HepG2 (cell line): ENCODE results near the gene CACNB4. TPM values are rescaled to one million over a fixed set of nuclear protein-coding genes. Genes with fewer than 3 reads are reported as not detected.

ENCODE experiments used
- ASH2L ChIP-seq: fragments of 300-600, 200-600 bp; sonication (generic); IDR thresholded peaks from 2 replicates; pipeline ENCODE4 v1.7.0; 2017; ENCODE audit warnings: low read depth, mild to moderate bottlenecking, moderate library complexity, mixed read lengths, low read length; ENCODE audit not compliant: insufficient read length
- HOXA7 ChIP-seq: sonication (generic); formaldehyde crosslinking; IDR thresholded peaks from 2 replicates; pipeline ENCODE4 v1.8.1; 2022; ENCODE audit warnings: mild to moderate bottlenecking, missing genetic modification reagents, moderate library complexity
- MEIS2 ChIP-seq: sonication (generic); formaldehyde crosslinking; IDR thresholded peaks from 2 replicates; pipeline ENCODE4 v1.9.0; 2021; ENCODE audit warnings: mild to moderate bottlenecking, missing genetic modification reagents
- NBN ChIP-seq: fragments of 450-650 bp; conservative IDR thresholded peaks from 2 replicates; pipeline ENCODE4 v1.6.1; 2017
- NR2F6 ChIP-seq, 2 experiments: IDR thresholded peaks; 2 replicates each; pipeline ENCODE4 v1.6.1; 2016; ENCODE audit warnings: antibody characterized with exemption in 1 of 2, mild to moderate bottlenecking in 1 of 2
- POGZ ChIP-seq: sonication (generic); formaldehyde crosslinking; IDR thresholded peaks from 2 replicates; pipeline ENCODE4 v1.4.0; 2020; ENCODE audit warnings: mild to moderate bottlenecking, missing genetic modification reagents
- RBAK ChIP-seq: sonication (generic); formaldehyde crosslinking; IDR thresholded peaks from 2 replicates; pipeline ENCODE4 v1.5.1; 2020; ENCODE audit warnings: mild to moderate bottlenecking, missing genetic modification reagents
- RELA ChIP-seq: sonication (generic); formaldehyde crosslinking; IDR thresholded peaks from 2 replicates; pipeline ENCODE4 v1.4.0; 2020; ENCODE audit warnings: missing genetic modification reagents
- RXRB ChIP-seq: IDR thresholded peaks from 2 replicates; pipeline ENCODE4 v1.6.1; 2016; ENCODE audit warnings: borderline replicate concordance, missing genetic modification reagents, missing compliant biosample characterization
- SP4 ChIP-seq: sonication (generic); formaldehyde crosslinking; IDR thresholded peaks from 2 replicates; pipeline ENCODE4 v1.8.1; 2023; ENCODE audit warnings: mild to moderate bottlenecking, missing genetic modification reagents
- ZFP36L2 ChIP-seq: sonication (generic); formaldehyde crosslinking; IDR thresholded peaks from 2 replicates; pipeline ENCODE4 v1.4.0; 2020; ENCODE audit warnings: missing genetic modification reagents
- ZFY ChIP-seq: sonication (generic); formaldehyde crosslinking; IDR thresholded peaks from 2 replicates; pipeline ENCODE4 v1.4.0; 2020; ENCODE audit warnings: missing genetic modification reagents
- ZMYM4 ChIP-seq: sonication (generic); formaldehyde crosslinking; IDR thresholded peaks from 2 replicates; pipeline ENCODE4 v1.8.1; 2023; ENCODE audit warnings: mild to moderate bottlenecking, missing genetic modification reagents
- ZNF20 ChIP-seq: sonication (generic); formaldehyde crosslinking; IDR thresholded peaks from 2 replicates; pipeline ENCODE4 v1.4.0; 2020; ENCODE audit warnings: mild to moderate bottlenecking, moderate library complexity, missing genetic modification reagents
- ZNF713 ChIP-seq: sonication (generic); formaldehyde crosslinking; IDR thresholded peaks from 2 replicates; pipeline ENCODE4 v1.4.0; 2020; ENCODE audit warnings: mild to moderate bottlenecking, missing genetic modification reagents
- ZNF746 ChIP-seq: sonication (generic); formaldehyde crosslinking; IDR thresholded peaks from 2 replicates; pipeline ENCODE4 v1.8.0; 2022; ENCODE audit warnings: mild to moderate bottlenecking, missing genetic modification reagents
- ZSCAN12 ChIP-seq: sonication (generic); formaldehyde crosslinking; IDR thresholded peaks from 2 replicates; pipeline ENCODE4 v1.9.0; 2021; ENCODE audit warnings: mild to moderate bottlenecking, missing genetic modification reagents
- ZSCAN21 ChIP-seq: sonication (generic); formaldehyde crosslinking; IDR thresholded peaks from 2 replicates; pipeline ENCODE4 v1.8.0; 2022; ENCODE audit warnings: mild to moderate bottlenecking, missing genetic modification reagents, moderate library complexity, borderline replicate concordance
- polyA plus RNA-seq, 8 experiments: library from polyadenylated mRNA; depleted of rRNA in 3 of 8; stranded (reverse) in 7 of 8; unstranded in 1 of 8; fragments of >200 nt; fragmentation: Illumina TruSeq in 4 of 8; extraction: Trizol in 4 of 8; gene quantifications; 2 replicates each; pipeline versions ENCODE4 v1.2.1 to v1.2.3, GENCODE V29; 2011 to 2016; ENCODE audit warnings: low read depth in 4 of 8, missing spikeins in 1 of 8, mixed read lengths in 1 of 8; ENCODE audit not compliant: insufficient read depth in 1 of 8
- total RNA-seq, 5 experiments: library from RNA; depleted of rRNA; stranded (reverse); fragments of >200 nt; fragmentation: Illumina TruSeq; extraction: Trizol; gene quantifications; 2 replicates each; pipeline ENCODE4 v1.2.3, GENCODE V29; 2016; ENCODE audit warnings: low read depth in 1 of 5
- TF ChIP-seq, protein P1 (sequence below): sonication (generic); formaldehyde crosslinking; IDR thresholded peaks from 2 replicates; pipeline ENCODE4 v1.4.0; 2020; ENCODE audit warnings: mild to moderate bottlenecking, missing genetic modification reagents, borderline replicate concordance
- TF ChIP-seq, protein P2 (sequence below): sonication (generic); formaldehyde crosslinking; IDR thresholded peaks from 2 replicates; pipeline ENCODE4 v1.4.0; 2020; ENCODE audit warnings: mild to moderate bottlenecking, missing genetic modification reagents
- TF ChIP-seq, protein P3 (sequence below): sonication (generic); formaldehyde crosslinking; IDR thresholded peaks from 2 replicates; pipeline ENCODE4 v1.8.1; 2023; ENCODE audit warnings: mild to moderate bottlenecking, inconsistent platforms, moderate library complexity, missing genetic modification reagents, borderline replicate concordance
- TF ChIP-seq, protein P4 (sequence below): sonication (generic); formaldehyde crosslinking; IDR thresholded peaks from 2 replicates; pipeline ENCODE4 v1.4.0; 2020; ENCODE audit warnings: mild to moderate bottlenecking, missing genetic modification reagents

CACNB4 gene
- total and polyA plus RNA-seq, 2 of the 13 experiments (the other 11 are each of a cell fraction or from before 2014, with no cell fraction given) = 5.1 to 14.3 TPM

DNA sequence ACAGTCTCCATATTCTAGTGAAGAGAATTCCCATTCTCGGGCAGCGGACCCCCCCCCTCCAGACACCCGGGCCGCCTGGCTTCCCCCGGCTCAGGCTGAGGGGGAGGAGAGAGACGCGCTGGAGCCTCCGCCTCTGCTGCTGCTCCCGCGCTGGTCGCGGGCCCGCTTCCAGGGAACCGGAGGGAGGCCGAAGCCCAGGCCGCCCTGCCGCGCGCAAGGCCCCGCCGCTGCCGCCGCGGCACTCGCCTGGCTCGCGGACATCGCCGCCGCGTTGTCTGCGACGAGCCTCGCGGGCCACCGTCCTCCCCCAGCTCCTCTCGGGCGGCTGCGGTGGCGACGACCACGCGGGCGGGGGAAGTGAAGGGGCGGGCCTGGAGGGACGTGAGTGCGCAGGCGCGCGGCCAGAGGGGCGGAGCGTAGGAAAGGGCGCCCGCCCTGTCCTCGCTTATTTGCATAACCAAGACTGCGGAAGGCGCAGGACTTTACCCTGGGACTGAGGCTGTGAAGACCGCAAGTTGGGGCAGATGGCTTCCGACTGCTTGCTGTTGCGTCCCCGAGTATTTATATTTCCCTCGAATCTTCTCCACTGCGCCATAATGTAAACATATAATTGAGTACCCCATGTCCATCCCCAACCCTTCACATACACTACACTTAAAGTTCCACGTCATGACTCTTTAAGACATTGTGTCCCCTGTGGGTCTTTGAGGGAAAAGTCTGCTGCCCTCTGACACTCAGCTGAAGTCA, 270.5 kb downstream of the CACNB4 start, which contains the start of gene ARL5A (continued):
- TF ChIP-seq, protein P1, sequence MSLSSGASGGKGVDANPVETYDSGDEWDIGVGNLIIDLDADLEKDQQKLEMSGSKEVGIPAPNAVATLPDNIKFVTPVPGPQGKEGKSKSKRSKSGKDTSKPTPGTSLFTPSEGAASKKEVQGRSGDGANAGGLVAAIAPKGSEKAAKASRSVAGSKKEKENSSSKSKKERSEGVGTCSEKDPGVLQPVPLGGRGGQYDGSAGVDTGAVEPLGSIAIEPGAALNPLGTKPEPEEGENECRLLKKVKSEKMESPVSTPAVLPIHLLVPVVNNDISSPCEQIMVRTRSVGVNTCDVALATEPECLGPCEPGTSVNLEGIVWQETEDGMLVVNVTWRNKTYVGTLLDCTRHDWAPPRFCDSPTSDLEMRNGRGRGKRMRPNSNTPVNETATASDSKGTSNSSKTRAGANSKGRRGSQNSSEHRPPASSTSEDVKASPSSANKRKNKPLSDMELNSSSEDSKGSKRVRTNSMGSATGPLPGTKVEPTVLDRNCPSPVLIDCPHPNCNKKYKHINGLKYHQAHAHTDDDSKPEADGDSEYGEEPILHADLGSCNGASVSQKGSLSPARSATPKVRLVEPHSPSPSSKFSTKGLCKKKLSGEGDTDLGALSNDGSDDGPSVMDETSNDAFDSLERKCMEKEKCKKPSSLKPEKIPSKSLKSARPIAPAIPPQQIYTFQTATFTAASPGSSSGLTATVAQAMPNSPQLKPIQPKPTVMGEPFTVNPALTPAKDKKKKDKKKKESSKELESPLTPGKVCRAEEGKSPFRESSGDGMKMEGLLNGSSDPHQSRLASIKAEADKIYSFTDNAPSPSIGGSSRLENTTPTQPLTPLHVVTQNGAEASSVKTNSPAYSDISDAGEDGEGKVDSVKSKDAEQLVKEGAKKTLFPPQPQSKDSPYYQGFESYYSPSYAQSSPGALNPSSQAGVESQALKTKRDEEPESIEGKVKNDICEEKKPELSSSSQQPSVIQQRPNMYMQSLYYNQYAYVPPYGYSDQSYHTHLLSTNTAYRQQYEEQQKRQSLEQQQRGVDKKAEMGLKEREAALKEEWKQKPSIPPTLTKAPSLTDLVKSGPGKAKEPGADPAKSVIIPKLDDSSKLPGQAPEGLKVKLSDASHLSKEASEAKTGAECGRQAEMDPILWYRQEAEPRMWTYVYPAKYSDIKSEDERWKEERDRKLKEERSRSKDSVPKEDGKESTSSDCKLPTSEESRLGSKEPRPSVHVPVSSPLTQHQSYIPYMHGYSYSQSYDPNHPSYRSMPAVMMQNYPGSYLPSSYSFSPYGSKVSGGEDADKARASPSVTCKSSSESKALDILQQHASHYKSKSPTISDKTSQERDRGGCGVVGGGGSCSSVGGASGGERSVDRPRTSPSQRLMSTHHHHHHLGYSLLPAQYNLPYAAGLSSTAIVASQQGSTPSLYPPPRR (CRISPR knock-in tag) = 0 out of 2 replicates have a peak, but pooled peaks have one; percentile 32
- TF ChIP-seq MEIS2 (CRISPR knock-in tag) = peak; percentile 72; the same call in 1 of the 2 replicates
- TF ChIP-seq RELA (CRISPR knock-in tag) = peak; percentile 85; the same call in 1 of the 2 replicates
- TF ChIP-seq, protein P2, sequence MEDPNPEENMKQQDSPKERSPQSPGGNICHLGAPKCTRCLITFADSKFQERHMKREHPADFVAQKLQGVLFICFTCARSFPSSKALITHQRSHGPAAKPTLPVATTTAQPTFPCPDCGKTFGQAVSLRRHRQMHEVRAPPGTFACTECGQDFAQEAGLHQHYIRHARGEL (CRISPR knock-in tag) = no peak
- peak; percentile 53; the same call in 1 of the 2 replicates for TF ChIP-seq RXRB
- TF ChIP-seq, protein P3, sequence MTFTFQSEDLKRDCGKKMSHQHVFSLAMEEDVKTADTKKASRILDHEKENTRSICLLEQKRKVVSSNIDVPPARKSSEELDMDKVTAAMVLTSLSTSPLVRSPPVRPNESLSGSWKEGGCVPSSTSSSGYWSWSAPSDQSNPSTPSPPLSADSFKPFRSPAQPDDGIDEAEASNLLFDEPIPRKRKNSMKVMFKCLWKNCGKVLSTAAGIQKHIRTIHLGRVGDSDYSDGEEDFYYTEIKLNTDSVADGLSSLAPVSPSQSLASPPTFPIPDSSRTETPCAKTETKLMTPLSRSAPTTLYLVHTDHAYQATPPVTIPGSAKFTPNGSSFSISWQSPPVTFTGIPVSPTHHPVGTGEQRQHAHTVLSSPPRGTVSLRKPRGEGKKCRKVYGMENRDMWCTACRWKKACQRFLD (CRISPR knock-in tag) = no peak; the same call in 1 of the 2 replicates
- TF ChIP-seq ZNF713 (CRISPR knock-in tag) = no peak
- 0 out of 2 replicates have a peak, but pooled peaks have one; percentile 14 for TF ChIP-seq ZSCAN12 (CRISPR knock-in tag)
- no peak for TF ChIP-seq ZNF746 (CRISPR knock-in tag)
- no peak for TF ChIP-seq HOXA7 (CRISPR knock-in tag)
- TF ChIP-seq, protein P4, sequence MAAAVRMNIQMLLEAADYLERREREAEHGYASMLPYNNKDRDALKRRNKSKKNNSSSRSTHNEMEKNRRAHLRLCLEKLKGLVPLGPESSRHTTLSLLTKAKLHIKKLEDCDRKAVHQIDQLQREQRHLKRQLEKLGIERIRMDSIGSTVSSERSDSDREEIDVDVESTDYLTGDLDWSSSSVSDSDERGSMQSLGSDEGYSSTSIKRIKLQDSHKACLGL (CRISPR knock-in tag) = peak; percentile 88
- peak; percentile 98 for TF ChIP-seq ASH2L
- TF ChIP-seq ZFY (CRISPR knock-in tag) = peak; percentile 97
- no peak for TF ChIP-seq ZFP36L2 (CRISPR knock-in tag)
- TF ChIP-seq NR2F6 (IDR thresholded peaks at IDR 0.05) = no peak
- TF ChIP-seq NR2F6 (CRISPR knock-in tag; IDR thresholded peaks at IDR 0.05) = peak; percentile 29; the same call in 1 of the 2 replicates
- TF ChIP-seq POGZ (CRISPR knock-in tag) = peak; percentile 91
- TF ChIP-seq NBN = no peak
- peak; percentile 98 for TF ChIP-seq ZMYM4 (CRISPR knock-in tag)
- peak; percentile 97; the same call in 1 of the 2 replicates for TF ChIP-seq ZSCAN21 (CRISPR knock-in tag)
- TF ChIP-seq SP4 = peak; percentile 97
- 0 out of 2 replicates have a peak, but pooled peaks have one; percentile 56 for TF ChIP-seq RBAK (CRISPR knock-in tag)
- no peak for TF ChIP-seq ZNF20 (CRISPR knock-in tag)
